Measurements from ENCODE around the gene ADARB1.

Gene ADARB1

DNA sequence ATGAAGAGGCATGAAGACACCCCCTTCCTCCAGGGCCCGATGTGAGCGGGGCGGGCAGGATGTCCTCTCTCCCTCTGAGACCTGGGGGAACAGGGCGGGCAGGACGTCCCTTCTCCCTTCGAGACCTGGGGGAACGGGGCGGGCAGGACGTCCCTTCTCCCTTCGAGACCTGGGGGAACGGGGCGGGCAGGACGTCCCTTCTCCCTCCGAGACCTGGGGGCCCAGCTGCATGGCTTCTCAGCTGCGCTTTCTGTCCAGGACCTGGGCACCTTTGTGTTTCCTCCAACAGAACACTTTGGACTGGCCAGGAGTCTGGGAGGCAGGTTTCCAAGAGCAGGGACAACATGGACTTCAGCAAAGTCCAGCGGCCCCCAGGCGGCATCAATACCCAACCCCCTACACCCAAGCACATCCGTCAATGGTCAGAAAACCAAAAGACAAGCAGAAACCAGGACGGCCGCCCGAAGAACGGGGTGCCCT is 30.8 kb upstream of the ADARB1 start:
- no peak for ATAC-seq
- TF ChIP-seq GLIS3 (CRISPR knock-in tag; IDR thresholded peaks at IDR 0.05) (no peak), ZC3H10 (CRISPR knock-in tag; IDR thresholded peaks at IDR 0.05) (no peak), ISL1 (CRISPR knock-in tag; IDR thresholded peaks at IDR 0.05) (no peak), BACH2 (CRISPR knock-in tag; IDR thresholded peaks at IDR 0.05; ENCODE audit: borderline replicate concordance) (no peak)
- TF ChIP-seq, protein P1, sequence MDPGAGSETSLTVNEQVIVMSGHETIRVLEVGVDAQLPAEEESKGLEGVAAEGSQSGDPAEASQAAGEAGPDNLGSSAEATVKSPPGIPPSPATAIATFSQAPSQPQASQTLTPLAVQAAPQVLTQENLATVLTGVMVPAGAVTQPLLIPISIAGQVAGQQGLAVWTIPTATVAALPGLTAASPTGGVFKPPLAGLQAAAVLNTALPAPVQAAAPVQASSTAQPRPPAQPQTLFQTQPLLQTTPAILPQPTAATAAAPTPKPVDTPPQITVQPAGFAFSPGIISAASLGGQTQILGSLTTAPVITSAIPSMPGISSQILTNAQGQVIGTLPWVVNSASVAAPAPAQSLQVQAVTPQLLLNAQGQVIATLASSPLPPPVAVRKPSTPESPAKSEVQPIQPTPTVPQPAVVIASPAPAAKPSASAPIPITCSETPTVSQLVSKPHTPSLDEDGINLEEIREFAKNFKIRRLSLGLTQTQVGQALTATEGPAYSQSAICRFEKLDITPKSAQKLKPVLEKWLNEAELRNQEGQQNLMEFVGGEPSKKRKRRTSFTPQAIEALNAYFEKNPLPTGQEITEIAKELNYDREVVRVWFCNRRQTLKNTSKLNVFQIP (CRISPR knock-in tag; IDR thresholded peaks at IDR 0.05; ENCODE audit: borderline replicate concordance, low read depth): no peak
- TF ChIP-seq, protein P2, sequence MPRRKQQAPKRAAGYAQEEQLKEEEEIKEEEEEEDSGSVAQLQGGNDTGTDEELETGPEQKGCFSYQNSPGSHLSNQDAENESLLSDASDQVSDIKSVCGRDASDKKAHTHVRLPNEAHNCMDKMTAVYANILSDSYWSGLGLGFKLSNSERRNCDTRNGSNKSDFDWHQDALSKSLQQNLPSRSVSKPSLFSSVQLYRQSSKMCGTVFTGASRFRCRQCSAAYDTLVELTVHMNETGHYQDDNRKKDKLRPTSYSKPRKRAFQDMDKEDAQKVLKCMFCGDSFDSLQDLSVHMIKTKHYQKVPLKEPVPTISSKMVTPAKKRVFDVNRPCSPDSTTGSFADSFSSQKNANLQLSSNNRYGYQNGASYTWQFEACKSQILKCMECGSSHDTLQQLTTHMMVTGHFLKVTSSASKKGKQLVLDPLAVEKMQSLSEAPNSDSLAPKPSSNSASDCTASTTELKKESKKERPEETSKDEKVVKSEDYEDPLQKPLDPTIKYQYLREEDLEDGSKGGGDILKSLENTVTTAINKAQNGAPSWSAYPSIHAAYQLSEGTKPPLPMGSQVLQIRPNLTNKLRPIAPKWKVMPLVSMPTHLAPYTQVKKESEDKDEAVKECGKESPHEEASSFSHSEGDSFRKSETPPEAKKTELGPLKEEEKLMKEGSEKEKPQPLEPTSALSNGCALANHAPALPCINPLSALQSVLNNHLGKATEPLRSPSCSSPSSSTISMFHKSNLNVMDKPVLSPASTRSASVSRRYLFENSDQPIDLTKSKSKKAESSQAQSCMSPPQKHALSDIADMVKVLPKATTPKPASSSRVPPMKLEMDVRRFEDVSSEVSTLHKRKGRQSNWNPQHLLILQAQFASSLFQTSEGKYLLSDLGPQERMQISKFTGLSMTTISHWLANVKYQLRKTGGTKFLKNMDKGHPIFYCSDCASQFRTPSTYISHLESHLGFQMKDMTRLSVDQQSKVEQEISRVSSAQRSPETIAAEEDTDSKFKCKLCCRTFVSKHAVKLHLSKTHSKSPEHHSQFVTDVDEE (CRISPR knock-in tag; IDR thresholded peaks at IDR 0.05): no peak

DNA sequence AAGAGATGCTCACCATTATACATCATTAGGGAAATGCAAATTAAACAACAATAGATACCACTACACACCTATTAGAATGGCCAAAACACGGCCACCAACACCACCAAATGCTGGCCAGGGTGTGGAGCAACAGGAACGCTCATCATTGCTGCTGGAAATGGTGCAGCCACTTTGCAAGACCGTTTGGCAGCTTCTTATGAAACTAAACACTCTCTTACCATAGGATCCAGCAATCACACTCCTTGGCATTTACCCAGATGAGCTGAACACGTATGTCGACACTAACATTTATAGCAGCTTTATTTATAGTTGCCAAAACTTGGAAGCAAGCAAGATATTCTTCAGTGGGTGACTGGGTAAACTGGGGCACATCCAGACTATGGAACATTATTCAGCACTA is 28.9 kb upstream of the ADARB1 start:
- TF ChIP-seq, protein P3, sequence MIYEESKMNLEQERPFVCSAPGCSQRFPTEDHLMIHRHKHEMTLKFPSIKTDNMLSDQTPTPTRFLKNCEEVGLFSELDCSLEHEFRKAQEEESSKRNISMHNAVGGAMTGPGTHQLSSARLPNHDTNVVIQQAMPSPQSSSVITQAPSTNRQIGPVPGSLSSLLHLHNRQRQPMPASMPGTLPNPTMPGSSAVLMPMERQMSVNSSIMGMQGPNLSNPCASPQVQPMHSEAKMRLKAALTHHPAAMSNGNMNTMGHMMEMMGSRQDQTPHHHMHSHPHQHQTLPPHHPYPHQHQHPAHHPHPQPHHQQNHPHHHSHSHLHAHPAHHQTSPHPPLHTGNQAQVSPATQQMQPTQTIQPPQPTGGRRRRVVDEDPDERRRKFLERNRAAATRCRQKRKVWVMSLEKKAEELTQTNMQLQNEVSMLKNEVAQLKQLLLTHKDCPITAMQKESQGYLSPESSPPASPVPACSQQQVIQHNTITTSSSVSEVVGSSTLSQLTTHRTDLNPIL (CRISPR knock-in tag; IDR thresholded peaks at IDR 0.05; ENCODE audit: low read depth): no peak
- TF ChIP-seq ESRRG (CRISPR knock-in tag; IDR thresholded peaks at IDR 0.05) (no peak), ARNTL (CRISPR knock-in tag; IDR thresholded peaks at IDR 0.05; ENCODE audit: borderline replicate concordance, low read depth) (no peak), ZFP30 (CRISPR knock-in tag; IDR thresholded peaks at IDR 0.05) (no peak), CSDC2 (CRISPR knock-in tag; IDR thresholded peaks at IDR 0.05) (no peak), SNAI2 (CRISPR knock-in tag; IDR thresholded peaks at IDR 0.05) (no peak), ZFP3 (CRISPR knock-in tag; IDR thresholded peaks at IDR 0.05) (no peak), ZNF70 (CRISPR knock-in tag; IDR thresholded peaks at IDR 0.05) (no peak), PPARA (CRISPR knock-in tag; IDR thresholded peaks at IDR 0.05; ENCODE audit: borderline replicate concordance) (no peak), ZNF565 (CRISPR knock-in tag; conservative IDR thresholded peaks at IDR 0.05; ENCODE audit: low read depth) (no peak), OSR1 (CRISPR knock-in tag; IDR thresholded peaks at IDR 0.05) (no peak), ISL1 (CRISPR knock-in tag; IDR thresholded peaks at IDR 0.05) (no peak), TOX (CRISPR knock-in tag; IDR thresholded peaks at IDR 0.05; ENCODE audit: borderline replicate concordance) (no peak)
- TF ChIP-seq, protein P2 (CRISPR knock-in tag; IDR thresholded peaks at IDR 0.05): no peak
- TF ChIP-seq, protein P4, sequence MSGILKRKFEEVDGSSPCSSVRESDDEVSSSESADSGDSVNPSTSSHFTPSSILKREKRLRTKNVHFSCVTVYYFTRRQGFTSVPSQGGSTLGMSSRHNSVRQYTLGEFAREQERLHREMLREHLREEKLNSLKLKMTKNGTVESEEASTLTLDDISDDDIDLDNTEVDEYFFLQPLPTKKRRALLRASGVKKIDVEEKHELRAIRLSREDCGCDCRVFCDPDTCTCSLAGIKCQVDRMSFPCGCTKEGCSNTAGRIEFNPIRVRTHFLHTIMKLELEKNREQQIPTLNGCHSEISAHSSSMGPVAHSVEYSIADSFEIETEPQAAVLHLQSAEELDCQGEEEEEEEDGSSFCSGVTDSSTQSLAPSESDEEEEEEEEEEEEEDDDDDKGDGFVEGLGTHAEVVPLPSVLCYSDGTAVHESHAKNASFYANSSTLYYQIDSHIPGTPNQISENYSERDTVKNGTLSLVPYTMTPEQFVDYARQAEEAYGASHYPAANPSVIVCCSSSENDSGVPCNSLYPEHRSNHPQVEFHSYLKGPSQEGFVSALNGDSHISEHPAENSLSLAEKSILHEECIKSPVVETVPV (CRISPR knock-in tag; IDR thresholded peaks at IDR 0.05): no peak
- TF ChIP-seq, protein P1 (CRISPR knock-in tag; IDR thresholded peaks at IDR 0.05; ENCODE audit: borderline replicate concordance, low read depth): no peak
- no peak for ATAC-seq
